ENCODE data around the gene OTUD1. TPM values are rescaled to one million over a fixed set of nuclear protein-coding genes. Genes with fewer than 3 reads are reported as not detected.

The OTUD1 gene
- total and polyA plus RNA-seq, 10 of the 15 experiments (the other 5 are each of a cell fraction or from before 2014, with no cell fraction given): 0.18 to 1.6 (median 0.63) TPM; not detected in 1

DNA sequence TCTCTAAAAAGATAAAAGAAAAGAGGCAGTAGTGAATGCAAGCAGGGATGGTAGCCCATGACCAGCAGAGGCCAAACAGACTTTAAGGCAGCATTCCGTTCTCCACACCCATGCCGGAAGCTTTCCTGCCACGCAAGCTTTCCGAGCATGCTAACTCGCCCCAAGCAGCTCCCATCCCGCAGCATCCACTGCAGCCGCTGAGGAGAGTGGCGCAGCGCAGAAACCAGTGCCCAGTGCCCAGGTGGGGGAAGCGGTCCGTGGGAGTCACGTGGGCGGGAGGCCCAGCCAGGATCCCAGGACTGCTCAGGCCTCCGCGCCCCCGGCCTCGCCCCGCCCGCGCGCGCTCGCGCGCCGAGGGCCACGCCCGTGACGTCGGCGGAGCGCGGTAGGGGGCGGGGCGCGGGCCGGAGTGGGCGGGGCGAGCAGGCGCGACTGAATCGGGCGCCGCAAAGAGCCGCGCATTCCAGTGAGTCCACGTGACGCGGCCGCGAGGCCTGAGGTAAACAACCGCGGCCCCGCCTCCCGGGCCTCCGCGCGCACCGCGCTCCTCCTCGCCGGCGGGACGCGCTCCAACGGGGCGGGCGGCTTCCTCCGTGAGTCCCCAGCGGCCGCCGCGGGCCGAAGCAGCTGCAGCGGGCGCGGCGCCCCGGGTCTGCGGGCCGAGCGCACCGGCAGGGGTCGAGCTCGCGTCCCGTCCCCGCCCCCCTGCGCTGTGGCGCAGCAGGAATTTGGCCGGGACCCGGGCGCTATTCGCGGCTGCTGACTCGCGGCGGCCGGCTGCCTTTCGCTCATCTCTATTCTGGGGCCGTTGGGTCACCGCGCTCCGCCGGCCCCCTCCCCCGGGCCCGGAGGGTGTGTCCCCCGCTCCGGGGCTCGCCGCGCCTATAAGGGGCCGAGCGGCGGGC lies at the start of gene OTUD1 (continued):
- TF ChIP-seq ZBTB33 (IDR thresholded peaks at IDR 0.05) (no peak), GATAD2B (conservative IDR thresholded peaks at IDR 0.05; ENCODE audit: low read depth) (peak; percentile 58), ZNF687 (IDR thresholded peaks at IDR 0.05) (no peak), IKZF2 (IDR thresholded peaks at IDR 0.05) (0 out of 4 replicates have a peak, but pooled peaks of 1 of the 2 experiments have one; percentile 15), SUPT20H (IDR thresholded peaks at IDR 0.05; ENCODE audit: borderline replicate concordance, control insufficient read depth, low read depth, low read length) (no peak), NFXL1 (IDR thresholded peaks at IDR 0.05; ENCODE audit: borderline replicate concordance) (no peak), BACH1 (IDR thresholded peaks at IDR 0.05; ENCODE audit: borderline replicate concordance) (peak; percentile 72; the same call in 1 of the 2 replicates), POLR2AphosphoS2 (IDR thresholded peaks at IDR 0.05; ENCODE audit: low read depth, low read length) (no peak), SMARCA5 (IDR thresholded peaks at IDR 0.05) (no peak), BMI1 (IDR thresholded peaks at IDR 0.05; ENCODE audit: borderline replicate concordance) (no peak), SKIL (IDR thresholded peaks at IDR 0.05; ENCODE audit: low read depth, poor library complexity, severe bottlenecking) (no peak), MTA2 (IDR thresholded peaks at IDR 0.05; ENCODE audit: low read depth) (no peak), CHD2 (IDR thresholded peaks at IDR 0.05; ENCODE audit: borderline replicate concordance, low read depth, low read length) (no peak), RAD21 (IDR thresholded peaks at IDR 0.05; ENCODE audit: insufficient read depth, low read depth, low read length) (no peak), ZNF622 (IDR thresholded peaks at IDR 0.05) (no peak), ZBTB11 (CRISPR knock-in tag; IDR thresholded peaks at IDR 0.05) (no peak)
- TF ChIP-seq, protein P1, sequence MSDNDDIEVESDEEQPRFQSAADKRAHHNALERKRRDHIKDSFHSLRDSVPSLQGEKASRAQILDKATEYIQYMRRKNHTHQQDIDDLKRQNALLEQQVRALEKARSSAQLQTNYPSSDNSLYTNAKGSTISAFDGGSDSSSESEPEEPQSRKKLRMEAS (IDR thresholded peaks at IDR 0.05; ENCODE audit: low read depth, low read length): peak; percentile 75; the same call in 1 of the 2 replicates

All from GM12878 (cell line).